GM21528 (cell line): ENCODE results near the gene ACP1.
"Not testable (repeated sequence)": the region's sequence is repeated elsewhere in the genome, so short reads cannot be mapped to it uniquely, and the experiment has no call there.

ENCODE experiments used
- ATAC-seq: cut with Tn5 transposase; IDR thresholded peaks from one replicate; pipeline ENCODE4 v1.9.1; 2021; ENCODE audit warnings: mild to moderate bottlenecking, moderate library complexity; ENCODE audit not compliant: unreplicated experiment, low FRiP score

ACP1 gene

GRCh38 chr2:309148-309953 is 44.6 kb downstream of the ACP1 start:
- ATAC-seq, result no peak

GRCh38 chr2:309954-310510 is 45.3 kb downstream of the ACP1 start:
- ATAC-seq, result no peak

GRCh38 chr2:310994-311393 is 46.2 kb downstream of the ACP1 start:
- no peak for ATAC-seq

GRCh38 chr2:313991-314390 is 49.2 kb downstream of the ACP1 start:
- no peak for ATAC-seq

DNA sequence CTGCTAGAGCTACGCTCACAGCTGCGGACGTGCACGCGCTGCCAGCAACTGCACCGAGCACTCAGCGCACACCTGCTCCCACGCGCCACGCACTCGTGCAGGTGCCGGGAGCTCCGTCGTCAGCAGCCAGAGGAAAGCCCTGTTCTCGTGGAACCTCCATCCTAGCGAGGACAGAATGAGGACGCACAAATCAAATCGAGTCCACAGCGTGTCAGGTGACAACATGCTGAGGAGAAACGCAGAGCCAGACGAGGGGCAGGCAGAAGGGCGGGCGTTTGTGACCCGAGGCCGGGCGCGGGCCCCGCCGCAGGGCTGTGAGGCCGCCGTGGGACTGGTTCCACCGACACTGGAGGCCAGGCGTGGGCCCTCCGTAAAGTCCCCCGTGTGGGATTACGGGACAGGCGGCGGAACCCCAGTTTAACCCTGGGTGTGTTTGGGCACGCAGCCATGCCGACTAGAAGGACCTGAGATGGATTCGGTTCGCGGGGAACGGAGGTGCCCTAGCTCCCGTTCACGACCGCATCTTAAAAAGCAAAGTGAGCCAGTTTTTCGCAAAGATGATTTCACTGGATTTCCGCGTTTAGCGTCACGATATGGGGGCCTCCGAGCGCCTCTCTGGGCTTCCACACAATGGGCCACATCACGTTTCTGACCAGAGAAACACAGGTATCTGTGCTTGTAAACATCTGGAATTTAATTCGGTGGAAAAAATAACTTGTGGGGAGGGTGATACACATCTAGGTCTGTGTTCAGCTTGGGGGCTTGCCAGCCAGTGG is 50.0 kb downstream of the ACP1 start:
- ATAC-seq, result no peak

GRCh38 chr2:315925-316324 is 51.2 kb downstream of the ACP1 start:
- not testable (repeated sequence) for ATAC-seq

- no peak for ATAC-seq
Measured at GRCh38 chr2:316381-316780, 51.6 kb downstream of the ACP1 start.

DNA sequence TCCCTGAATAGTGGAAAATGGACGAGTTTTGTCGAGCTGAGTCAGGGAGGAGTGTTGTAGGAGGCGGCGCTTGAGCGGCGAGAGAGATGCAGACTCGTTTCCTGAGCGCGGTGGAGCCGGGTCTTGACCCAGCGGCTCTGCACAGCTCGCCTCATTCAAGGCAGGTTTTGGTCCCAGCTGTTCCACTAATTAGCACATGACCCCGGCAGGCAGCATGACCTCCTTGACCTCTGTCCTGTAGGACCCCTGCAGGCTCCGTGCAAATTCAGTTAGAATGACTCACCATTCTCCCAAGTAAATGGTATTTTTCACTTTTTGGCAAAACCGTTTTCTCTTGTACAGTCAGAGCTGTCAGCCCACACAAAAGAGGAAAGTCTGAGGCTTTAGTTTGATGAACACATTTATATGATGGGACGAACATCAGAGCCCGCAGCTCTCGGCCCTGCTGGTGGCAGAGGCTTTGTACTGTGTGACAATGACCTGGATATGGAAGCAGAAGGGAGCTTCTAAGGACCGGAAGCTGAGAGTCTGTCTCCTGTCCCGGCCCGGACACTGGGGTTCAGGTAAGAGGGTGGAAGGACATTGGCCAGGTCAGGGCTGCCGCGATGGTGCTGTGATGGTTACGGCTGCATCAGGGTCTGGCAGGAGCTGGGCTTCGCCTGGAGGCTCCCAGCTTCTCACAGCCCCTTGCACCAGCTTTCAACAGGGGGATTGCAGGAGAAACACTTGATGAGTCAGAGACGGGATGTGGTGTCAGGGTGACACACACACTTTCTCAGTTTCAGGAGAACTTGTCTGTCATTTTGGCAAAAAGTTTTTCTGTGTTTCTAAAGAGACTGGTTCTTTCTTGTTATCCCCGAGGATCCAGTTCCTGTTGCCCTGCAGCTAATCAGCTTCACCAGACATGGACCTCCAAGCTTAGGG is 53.0 kb downstream of the ACP1 start:
- no peak for ATAC-seq

DNA sequence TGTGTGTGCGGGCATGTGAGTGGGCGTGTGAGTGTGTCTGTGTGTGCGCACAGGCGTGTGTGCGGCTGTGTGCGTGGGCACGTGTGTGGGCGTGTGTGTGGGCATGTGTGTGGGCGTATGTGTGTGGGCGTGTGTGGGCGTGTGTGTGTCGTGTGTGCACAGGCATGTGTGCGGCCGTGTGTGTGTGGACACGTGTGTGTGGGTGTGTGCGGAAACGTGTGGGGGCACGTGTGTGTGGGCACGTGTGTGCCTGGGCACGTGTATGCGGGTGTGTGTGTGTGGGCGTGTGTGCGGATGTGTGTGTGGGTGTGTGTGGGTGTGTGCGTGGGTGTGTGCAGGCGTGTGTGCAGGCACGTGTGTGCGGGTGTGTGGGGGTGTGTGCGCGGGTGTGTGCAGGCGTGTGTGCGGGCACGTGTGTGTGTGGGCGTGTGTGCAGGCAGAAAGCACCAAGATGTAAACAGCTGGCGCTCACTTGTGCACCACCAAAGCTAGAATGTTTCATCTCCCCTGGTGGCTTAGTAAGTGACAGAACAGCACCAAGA is 54.4 kb downstream of the ACP1 start:
- ATAC-seq, result no peak

DNA sequence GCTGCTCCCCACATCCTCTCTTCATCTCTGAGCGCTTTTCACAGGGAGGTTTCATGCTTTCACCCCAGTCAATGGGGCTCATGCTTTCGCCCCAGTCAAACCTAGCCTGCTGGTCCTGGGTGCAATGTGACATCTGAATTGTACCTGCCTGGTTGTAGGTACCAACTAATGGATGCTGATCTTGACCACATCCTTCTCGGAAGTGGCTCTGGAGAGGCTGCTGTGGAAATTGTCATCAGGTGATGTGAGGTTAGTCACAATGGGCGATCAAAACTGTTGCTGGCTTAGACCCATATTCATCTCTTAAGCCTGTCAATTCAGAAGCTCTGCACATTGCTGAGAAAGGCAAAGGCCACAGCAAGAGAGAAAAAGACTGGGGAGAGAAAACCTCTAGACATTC is 55.8 kb downstream of the ACP1 start:
- no peak for ATAC-seq

GRCh38 chr2:322326-322725 is 57.6 kb downstream of the ACP1 start:
- no peak for ATAC-seq

DNA sequence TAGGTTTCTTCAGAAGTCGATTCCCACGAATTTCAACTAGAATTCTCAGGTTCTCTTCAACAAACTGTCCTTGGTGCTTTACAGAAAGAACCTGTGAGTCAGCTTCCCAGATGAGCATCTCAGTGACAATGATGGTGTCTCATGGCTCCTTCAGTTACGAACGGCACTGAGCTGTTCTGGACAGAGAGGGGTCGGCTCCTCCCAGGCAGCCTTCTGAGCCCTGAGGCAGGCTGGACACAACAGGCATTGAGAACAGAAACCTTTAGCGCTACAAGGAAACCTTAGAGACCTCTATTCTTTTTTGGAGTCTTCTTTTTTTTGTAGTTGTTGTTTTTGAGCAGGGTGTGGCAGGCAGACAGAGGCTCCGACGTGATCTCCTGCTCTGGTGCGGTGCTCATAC is 58.3 kb downstream of the ACP1 start:
- ATAC-seq, result no peak
